ENCODE data around the gene ILF3. TPM values are rescaled to one million over a fixed set of nuclear protein-coding genes. Genes with fewer than 3 reads are reported as not detected.
A peak's percentile ranks its signal among the peaks of the same experiment; 100 is the strongest.

ILF3 gene
- total RNA-seq, 1 experiment from 2014 or later = 430 TPM

- TF ChIP-seq EGR1 (IDR thresholded peaks at IDR 0.05; ENCODE audit: low read depth) = no peak
- no peak for TF ChIP-seq MAX (IDR thresholded peaks at IDR 0.05)
- TF ChIP-seq EZH2phosphoT487 (IDR thresholded peaks at IDR 0.05; ENCODE audit: borderline replicate concordance) = no peak
- TF ChIP-seq SRF (IDR thresholded peaks at IDR 0.05; ENCODE audit: low read depth) = no peak
- TF ChIP-seq CTCF (IDR thresholded peaks at IDR 0.05 in 2 of 3, conservative IDR thresholded peaks at IDR 0.05 in 1 of 3; ENCODE audit: borderline replicate concordance in 1 of 3, insufficient read depth in 1 of 3, low read depth in 2 of 3, low read length in 2 of 3) = no peak
- TF ChIP-seq ELF1 (IDR thresholded peaks at IDR 0.05; ENCODE audit: borderline replicate concordance, low read depth) = no peak
- TF ChIP-seq POLR2A (IDR thresholded peaks at IDR 0.05; ENCODE audit: borderline replicate concordance, extremely low read depth, insufficient read depth, insufficient read length) = no peak
- no peak for TF ChIP-seq ZBTB33 (IDR thresholded peaks at IDR 0.05; ENCODE audit: extremely low read depth, insufficient replicate concordance, low read length)
- TF ChIP-seq POLR2AphosphoS5 (IDR thresholded peaks at IDR 0.05; ENCODE audit: low read depth, low read length) = no peak
- no peak for TF ChIP-seq YY1 (IDR thresholded peaks at IDR 0.05; ENCODE audit: extremely low read depth, insufficient replicate concordance, low read depth, low read length)
- Histone ChIP-seq H3K4me1 (ENCODE audit: control insufficient read depth in 1 of 2, insufficient read depth in 2 of 2, low read length in 2 of 2) (peaks cover 39 to 47% of the 10 kb centered on the region in 2 experiments), H2AFZ (ENCODE audit: low read depth, low read length, poor library complexity, severe bottlenecking) (no peak overlapping the region), H3K9ac (ENCODE audit: low read length) (no peak overlapping the region), H3K4me3 (replicated peaks in 1 of 2; ENCODE audit: low read depth in 1 of 2, low read length in 2 of 2) (no peak overlapping the region), H3K27ac (ENCODE audit: low read depth, low read length) (peak overlapping the region; percentile 34; the same call in 1 of the 2 replicates), H4K20me1 (ENCODE audit: insufficient read depth) (no peaks in the 10 kb centered on the region), H3K79me2 (ENCODE audit: insufficient read depth, low read length) (peaks cover 95% of the 10 kb centered on the region), H3K4me2 (ENCODE audit: low read length) (no peak overlapping the region), H3K9me3 (ENCODE audit: control insufficient read depth in 1 of 2, insufficient read depth in 1 of 2, low read depth in 1 of 2, low read length in 2 of 2) (no peaks in the 10 kb centered on the region), H3K36me3 (ENCODE audit: control insufficient read depth in 1 of 2, insufficient read depth in 2 of 2, low read length in 2 of 2) (peaks cover 0 to 3% of the 10 kb centered on the region in 2 experiments; a peak in 1 of 4 replicates), H3K9me2 (ENCODE audit: insufficient read depth) (no peaks in the 10 kb centered on the region), H3K27me3 (ENCODE audit: insufficient read depth, low read length) (no peaks in the 10 kb centered on the region)
- ATAC-seq (no peak), DNase-seq (ENCODE audit: low read depth, low spot score) (no peak)
- ChIA-PET CTCF (interaction anchor here (1.0 kb wide), 1 partner anchor 19 kb away, joined by 3 read pairs; the partner anchor contains the start of gene DNM2), RAD21 (ENCODE audit: low non-redundant PET in 1 of 2, low total read pairs in 2 of 2, uncharacterized antibody in 2 of 2, unreplicated experiment in 2 of 2) (no interaction called here), POLR2A (no interaction called here)
- intact Hi-C loops (cut with micrococcal nuclease) = no loop called here
- no TSS peak for BruUV-seq (replicated peaks)
These were observed 82.0 kb downstream of the ILF3 start for GRCh38 chr19:10736189-10736588.
